Measurements from ENCODE around the gene RBMXL3. TPM values are rescaled to one million over a fixed set of nuclear protein-coding genes. Genes with fewer than 3 reads are reported as not detected.

Gene RBMXL3
- total and polyA plus RNA-seq, 2 of the 13 experiments (the other 11 are each of a cell fraction or from before 2014, with no cell fraction given) = not detected

- TF ChIP-seq DZIP1 (CRISPR knock-in tag; IDR thresholded peaks at IDR 0.05) = no peak
Observed at GRCh38 chrX:115189110-115189509, at the start of gene RBMXL3 (continued).

GRCh38 chrX:115142057-115142456 is 47.2 kb upstream of the RBMXL3 start:
- Histone ChIP-seq H3K9me3 (ENCODE audit: low read length) (no peaks in the 10 kb centered on the region), H3K36me3 (replicated peaks in 1 of 2; ENCODE audit: control insufficient read depth in 1 of 2, insufficient read depth in 2 of 2, low read length in 2 of 2) (no peaks in the 10 kb centered on the region), H3K79me2 (ENCODE audit: insufficient read depth, low read length) (no peaks in the 10 kb centered on the region), H4K20me1 (ENCODE audit: insufficient read depth, low read length) (no peaks in the 10 kb centered on the region), H3K4me1 (ENCODE audit: insufficient read depth, low read length) (no peaks in the 10 kb centered on the region), H3K9ac (ENCODE audit: insufficient read depth, low read depth, low read length) (no peak overlapping the region), H3K4me3 (replicated peaks in 1 of 3; ENCODE audit: insufficient read depth in 1 of 3, low read depth in 2 of 3, low read length in 3 of 3) (no peak overlapping the region), H3K4me2 (ENCODE audit: low read depth, low read length) (no peak overlapping the region), H3K27ac (ENCODE audit: extremely low read length, insufficient read depth, low read length) (no peak overlapping the region), H2AFZ (ENCODE audit: low read length) (no peak overlapping the region), H3K27me3 (ENCODE audit: control insufficient read depth in 1 of 2, insufficient read depth in 2 of 2, low read length in 2 of 2) (no peaks in the 10 kb centered on the region; a peak in 1 of 5 replicates)
- DNase-seq (ENCODE audit: low spot score) (no peak), ATAC-seq (no peak), FAIRE-seq (no peak)
- no TSS peak for BruUV-seq (replicated peaks)
- in situ Hi-C loops (cut with HindIII; ENCODE audit: extremely low pct_ligation_motif_present, low pct_unique_long_range_greater_than_20kb) = no loop called here
- ChIA-PET CTCF (ENCODE audit: low intra/inter-chr PET ratio, low total read pairs) (no interaction called here), POLR2A (no interaction called here)
- intact Hi-C loops (cut with micrococcal nuclease; ENCODE audit: unreplicated experiment) = no loop called here
- TF ChIP-seq ZFP36L2 (CRISPR knock-in tag; IDR thresholded peaks at IDR 0.05) = no peak
- TF ChIP-seq, protein P1, sequence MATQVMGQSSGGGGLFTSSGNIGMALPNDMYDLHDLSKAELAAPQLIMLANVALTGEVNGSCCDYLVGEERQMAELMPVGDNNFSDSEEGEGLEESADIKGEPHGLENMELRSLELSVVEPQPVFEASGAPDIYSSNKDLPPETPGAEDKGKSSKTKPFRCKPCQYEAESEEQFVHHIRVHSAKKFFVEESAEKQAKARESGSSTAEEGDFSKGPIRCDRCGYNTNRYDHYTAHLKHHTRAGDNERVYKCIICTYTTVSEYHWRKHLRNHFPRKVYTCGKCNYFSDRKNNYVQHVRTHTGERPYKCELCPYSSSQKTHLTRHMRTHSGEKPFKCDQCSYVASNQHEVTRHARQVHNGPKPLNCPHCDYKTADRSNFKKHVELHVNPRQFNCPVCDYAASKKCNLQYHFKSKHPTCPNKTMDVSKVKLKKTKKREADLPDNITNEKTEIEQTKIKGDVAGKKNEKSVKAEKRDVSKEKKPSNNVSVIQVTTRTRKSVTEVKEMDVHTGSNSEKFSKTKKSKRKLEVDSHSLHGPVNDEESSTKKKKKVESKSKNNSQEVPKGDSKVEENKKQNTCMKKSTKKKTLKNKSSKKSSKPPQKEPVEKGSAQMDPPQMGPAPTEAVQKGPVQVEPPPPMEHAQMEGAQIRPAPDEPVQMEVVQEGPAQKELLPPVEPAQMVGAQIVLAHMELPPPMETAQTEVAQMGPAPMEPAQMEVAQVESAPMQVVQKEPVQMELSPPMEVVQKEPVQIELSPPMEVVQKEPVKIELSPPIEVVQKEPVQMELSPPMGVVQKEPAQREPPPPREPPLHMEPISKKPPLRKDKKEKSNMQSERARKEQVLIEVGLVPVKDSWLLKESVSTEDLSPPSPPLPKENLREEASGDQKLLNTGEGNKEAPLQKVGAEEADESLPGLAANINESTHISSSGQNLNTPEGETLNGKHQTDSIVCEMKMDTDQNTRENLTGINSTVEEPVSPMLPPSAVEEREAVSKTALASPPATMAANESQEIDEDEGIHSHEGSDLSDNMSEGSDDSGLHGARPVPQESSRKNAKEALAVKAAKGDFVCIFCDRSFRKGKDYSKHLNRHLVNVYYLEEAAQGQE (IDR thresholded peaks at IDR 0.05; ENCODE audit: borderline replicate concordance in 1 of 2, low read depth in 1 of 2, low read length in 2 of 2) = 0 out of 4 replicates have a peak, but pooled peaks of 1 of the 2 experiments have one; percentile 44

Measured in HepG2 (cell line).